Osteoblast (primary cell): ENCODE results near the gene GP1BA. TPM values are rescaled to one million over a fixed set of nuclear protein-coding genes. Genes with fewer than 3 reads are reported as not detected.

Source experiments
- DNase-seq: peaks from one replicate; pipeline ENCODE4 v3.0.0; 2011; ENCODE audit warnings: low spot score, mixed read lengths; ENCODE audit not compliant: insufficient read length; ENCODE audit errors: missing footprints
- H2AFZ ChIP-seq: 2 replicates; pipeline ENCODE4 v1.6.0; 2011; ENCODE audit warnings: mild to moderate bottlenecking, low read length
- H3K27ac ChIP-seq: 2 replicates; pipeline ENCODE4 v1.5.1; 2011; ENCODE audit warnings: mild to moderate bottlenecking, low read depth, low read length, moderate library complexity
- H3K27me3 ChIP-seq: 2 replicates; pipeline ENCODE4 v1.6.0; 2012; ENCODE audit warnings: mild to moderate bottlenecking, control low read depth, inconsistent platforms, low read length, moderate library complexity; ENCODE audit not compliant: insufficient read depth
- H3K36me3 ChIP-seq: 2 replicates; pipeline ENCODE4 v1.5.1; 2011; ENCODE audit warnings: mild to moderate bottlenecking, low read length, control low read depth, moderate library complexity; ENCODE audit not compliant: insufficient read depth
- H3K4me1 ChIP-seq: 2 replicates; pipeline ENCODE4 v1.5.1; 2011; ENCODE audit warnings: mild to moderate bottlenecking, low read length, control low read depth, moderate library complexity; ENCODE audit not compliant: insufficient read depth
- H3K4me2 ChIP-seq: 2 replicates; pipeline ENCODE4 v1.6.0; 2011; ENCODE audit warnings: mild to moderate bottlenecking, low read length; ENCODE audit not compliant: insufficient read depth
- H3K4me3 ChIP-seq: fragments of 200-600 bp; sonication (generic); 3 replicates; pipeline ENCODE4 v1.5.1; 2012; ENCODE audit warnings: mild to moderate bottlenecking, low read length, inconsistent platforms; ENCODE audit not compliant: insufficient read depth
- H3K79me2 ChIP-seq: 2 replicates; pipeline ENCODE4 v1.6.0; 2012; ENCODE audit warnings: mild to moderate bottlenecking, low read length, control low read depth, inconsistent platforms; ENCODE audit not compliant: insufficient read depth
- H3K9me3 ChIP-seq: 2 replicates; pipeline ENCODE4 v1.5.1; 2011; ENCODE audit warnings: low read depth, low read length, control low read depth
- H4K20me1 ChIP-seq: 2 replicates; pipeline ENCODE4 v1.6.0; 2012; ENCODE audit warnings: mild to moderate bottlenecking, low read length, control low read depth; ENCODE audit not compliant: insufficient read depth
- total RNA-seq: library from RNA; depleted of rRNA; stranded (reverse); fragments of >200 nt; gene quantifications from 2 replicates; pipeline ENCODE4 v1.2.3, GENCODE V29; 2012
- TF ChIP-seq, protein P1 (sequence below): IDR thresholded peaks from 2 replicates; pipeline ENCODE4 v1.5.1; 2011; ENCODE audit warnings: mild to moderate bottlenecking, low read depth, low read length, moderate library complexity; ENCODE audit errors: extremely low read depth

GP1BA gene
- total RNA-seq, 1 donor = not detected

DNA sequence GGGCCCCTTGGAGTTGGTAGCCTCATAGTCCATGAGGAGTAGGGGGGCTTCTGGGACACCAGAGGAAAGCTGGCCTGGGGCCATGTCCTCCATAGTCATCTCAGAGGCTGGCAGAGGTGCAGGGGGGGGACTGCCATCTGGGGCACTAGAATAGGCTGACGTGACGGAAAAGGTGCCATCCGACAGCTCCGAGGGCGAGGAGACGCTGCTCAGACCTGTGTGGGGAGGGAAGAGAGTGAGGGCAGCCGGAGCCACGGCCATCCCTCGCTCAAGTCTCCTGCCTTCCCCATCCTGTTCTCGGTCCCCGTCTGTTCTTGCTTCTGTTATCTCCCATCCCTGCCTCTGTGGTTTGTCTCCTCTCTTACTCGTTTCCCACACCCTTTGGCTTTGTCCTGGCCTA is 40.2 kb downstream of the GP1BA start:
- peaks cover 56% of the 10 kb centered on the region for H3K36me3 ChIP-seq

DNA sequence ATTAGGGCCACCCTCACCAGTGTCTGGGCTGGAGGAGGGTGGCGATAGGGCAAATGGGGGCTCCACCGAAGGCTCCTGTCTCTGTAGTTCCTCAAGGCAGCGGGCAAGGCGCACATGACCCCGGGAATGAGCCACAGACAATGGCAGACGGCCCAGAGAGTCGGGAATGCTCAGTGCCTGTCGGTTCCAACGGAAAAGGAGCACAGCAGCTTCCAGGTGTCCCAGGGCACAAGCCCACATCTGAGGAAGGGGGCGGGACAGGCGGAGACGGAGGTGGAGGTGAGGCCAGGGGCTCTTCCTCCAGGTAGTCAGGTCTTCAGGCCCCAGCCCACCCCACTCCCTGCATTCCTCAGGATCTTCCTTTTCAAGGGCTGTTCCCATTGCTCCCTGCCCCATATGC is 40.7 kb downstream of the GP1BA start:
- Histone ChIP-seq H3K36me3 (peaks cover 60% of the 10 kb centered on the region), H3K9me3 (no peaks in the 10 kb centered on the region), H3K4me3 (no peak overlapping the region), H3K79me2 (peaks cover 11% of the 10 kb centered on the region), H3K27ac (no peak overlapping the region), H3K4me1 (peaks cover 25% of the 10 kb centered on the region), H3K4me2 (no peak overlapping the region), H4K20me1 (no peaks in the 10 kb centered on the region), H2AFZ (no peak overlapping the region), H3K27me3 (no peaks in the 10 kb centered on the region)
- DNase-seq = no peak
- TF ChIP-seq, protein P1, sequence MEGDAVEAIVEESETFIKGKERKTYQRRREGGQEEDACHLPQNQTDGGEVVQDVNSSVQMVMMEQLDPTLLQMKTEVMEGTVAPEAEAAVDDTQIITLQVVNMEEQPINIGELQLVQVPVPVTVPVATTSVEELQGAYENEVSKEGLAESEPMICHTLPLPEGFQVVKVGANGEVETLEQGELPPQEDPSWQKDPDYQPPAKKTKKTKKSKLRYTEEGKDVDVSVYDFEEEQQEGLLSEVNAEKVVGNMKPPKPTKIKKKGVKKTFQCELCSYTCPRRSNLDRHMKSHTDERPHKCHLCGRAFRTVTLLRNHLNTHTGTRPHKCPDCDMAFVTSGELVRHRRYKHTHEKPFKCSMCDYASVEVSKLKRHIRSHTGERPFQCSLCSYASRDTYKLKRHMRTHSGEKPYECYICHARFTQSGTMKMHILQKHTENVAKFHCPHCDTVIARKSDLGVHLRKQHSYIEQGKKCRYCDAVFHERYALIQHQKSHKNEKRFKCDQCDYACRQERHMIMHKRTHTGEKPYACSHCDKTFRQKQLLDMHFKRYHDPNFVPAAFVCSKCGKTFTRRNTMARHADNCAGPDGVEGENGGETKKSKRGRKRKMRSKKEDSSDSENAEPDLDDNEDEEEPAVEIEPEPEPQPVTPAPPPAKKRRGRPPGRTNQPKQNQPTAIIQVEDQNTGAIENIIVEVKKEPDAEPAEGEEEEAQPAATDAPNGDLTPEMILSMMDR = no peak

More for the DNA sequence above, 40.2 kb downstream of the GP1BA start:
- H3K4me2 ChIP-seq = no peak overlapping the region
- H3K79me2 ChIP-seq = peaks cover 11% of the 10 kb centered on the region
- DNase-seq = no peak
- no peak overlapping the region for H3K4me3 ChIP-seq
- H4K20me1 ChIP-seq = no peaks in the 10 kb centered on the region
- TF ChIP-seq, protein P1 = no peak
- H3K9me3 ChIP-seq = no peaks in the 10 kb centered on the region
- peaks cover 25% of the 10 kb centered on the region for H3K4me1 ChIP-seq
- H3K27me3 ChIP-seq = no peaks in the 10 kb centered on the region
- H2AFZ ChIP-seq = no peak overlapping the region
- no peak overlapping the region for H3K27ac ChIP-seq

DNA sequence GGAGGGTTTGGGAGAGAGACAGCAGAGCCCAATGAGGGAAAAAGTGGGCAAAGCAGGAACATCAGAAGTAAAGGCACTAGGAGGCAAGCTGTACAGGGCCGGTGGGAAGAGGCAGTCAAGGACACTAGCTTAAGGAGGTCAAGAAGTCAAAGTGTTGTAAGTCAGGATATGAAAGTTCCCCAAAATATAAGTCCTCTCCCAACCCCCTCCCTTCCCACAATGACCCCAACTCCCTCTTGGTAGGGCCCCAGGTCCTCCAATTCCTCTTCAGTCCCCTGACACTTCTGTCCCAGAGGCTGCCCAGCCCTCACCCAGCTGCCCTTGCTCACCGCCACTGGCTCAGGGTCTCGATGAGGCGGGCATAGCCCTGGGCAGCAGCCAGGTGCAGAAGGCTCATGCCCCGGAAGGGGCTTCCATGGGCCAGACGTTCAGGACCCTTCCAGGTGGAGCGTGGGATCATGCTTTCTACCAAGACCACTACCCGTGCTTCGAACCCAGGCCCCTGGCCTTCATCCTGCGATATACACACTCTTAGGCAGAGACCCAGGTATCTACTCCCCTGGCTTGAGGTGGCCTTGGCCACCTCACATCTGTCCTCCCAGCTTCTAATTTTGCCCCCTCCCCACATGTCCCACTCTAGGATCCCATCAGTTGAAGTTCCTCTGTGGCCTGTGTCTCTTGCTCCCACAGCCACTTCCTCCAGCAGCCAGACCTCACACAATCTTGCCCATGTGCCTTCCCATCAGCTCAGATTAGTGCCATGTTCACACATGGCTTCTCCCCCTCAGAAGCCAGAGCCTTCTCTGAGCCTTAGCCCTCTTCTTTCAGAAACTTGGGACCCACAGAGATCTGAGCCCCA is 41.4 kb downstream of the GP1BA start:
- peaks cover 9% of the 10 kb centered on the region for H3K79me2 ChIP-seq
- H3K4me2 ChIP-seq = no peak overlapping the region
- no peaks in the 10 kb centered on the region for H3K27me3 ChIP-seq
- peaks cover 19% of the 10 kb centered on the region for H3K4me1 ChIP-seq
- no peaks in the 10 kb centered on the region for H3K9me3 ChIP-seq
- peaks cover 67% of the 10 kb centered on the region for H3K36me3 ChIP-seq
- no peak overlapping the region for H2AFZ ChIP-seq
- H3K4me3 ChIP-seq = no peak overlapping the region
- no peak for DNase-seq
- H3K27ac ChIP-seq = no peak overlapping the region
- no peaks in the 10 kb centered on the region for H4K20me1 ChIP-seq
- TF ChIP-seq, protein P1 = no peak

DNA sequence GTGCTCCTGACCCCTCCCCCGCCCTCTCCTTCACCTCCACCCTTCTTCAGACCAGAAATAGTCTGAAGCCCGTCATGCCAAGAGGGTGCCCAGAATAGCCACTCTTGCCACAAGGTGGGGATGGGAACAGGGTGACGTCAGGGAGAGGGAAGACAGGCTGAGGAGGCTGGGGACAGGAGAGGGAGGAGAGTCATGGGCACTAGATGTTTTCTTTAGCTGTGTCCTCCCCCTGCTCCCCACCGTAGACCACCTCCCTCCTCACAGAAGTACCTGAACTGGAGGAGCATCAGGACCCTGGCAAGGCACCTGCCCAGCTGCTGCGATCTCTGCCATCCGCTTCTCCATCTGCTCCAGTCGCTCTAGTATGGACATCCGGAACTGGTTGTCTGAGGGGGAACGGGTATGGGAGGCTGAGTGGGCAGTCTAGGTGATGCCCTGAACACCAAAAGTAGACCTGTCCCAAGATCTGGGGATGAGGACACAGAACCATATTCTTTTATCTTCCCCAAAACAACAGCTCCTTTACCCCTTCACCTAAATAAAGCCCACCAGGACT is 42.1 kb downstream of the GP1BA start:
- H3K27me3 ChIP-seq = no peaks in the 10 kb centered on the region
- no peaks in the 10 kb centered on the region for H4K20me1 ChIP-seq
- TF ChIP-seq, protein P1 = no peak
- no peak overlapping the region for H3K27ac ChIP-seq
- no peak overlapping the region for H3K4me2 ChIP-seq
- peaks cover 6% of the 10 kb centered on the region for H3K79me2 ChIP-seq
- DNase-seq = no peak
- peaks cover 73% of the 10 kb centered on the region for H3K36me3 ChIP-seq
- no peak overlapping the region for H2AFZ ChIP-seq
- H3K4me1 ChIP-seq = peaks cover 12% of the 10 kb centered on the region
- H3K4me3 ChIP-seq = no peak overlapping the region
- H3K9me3 ChIP-seq = no peaks in the 10 kb centered on the region
